ENCODE data around the gene MOSPD3.

The MOSPD3 gene

GRCh38 chr7:100640517-100641440, 28.4 kb downstream of the MOSPD3 start:
- TF ChIP-seq CTCF (IDR thresholded peaks at IDR 0.05): no peak
- no peak overlapping the region for H3K27ac ChIP-seq
- H3K27me3 ChIP-seq: peaks cover 43% of the 10 kb centered on the region

GRCh38 chr7:100641463-100641859, 29.1 kb downstream of the MOSPD3 start, which contains the start of gene TFR2:
TSS of gene TFR2 (minus strand) at chr7:100641552. CDS start at chr7:100641509, 43 bp downstream.
- Histone ChIP-seq H3K4me1 (ENCODE audit: control insufficient read depth in 1 of 2, insufficient read depth in 1 of 2, low read depth in 1 of 2, low read length in 1 of 2) (no peaks in the 10 kb centered on the region), H3K36me3 (no peaks in the 10 kb centered on the region), H3K4me3 (ENCODE audit: low read depth in 1 of 2, low read length in 1 of 2) (no peak within 1 kb of the TSS), H3K27me3 (peaks cover 43% of the 10 kb centered on the region), H3K27ac (no peak within 1 kb of the TSS), H3K9me3 (no peaks in the 10 kb centered on the region)
- no peak for TF ChIP-seq CTCF (IDR thresholded peaks at IDR 0.05)

More at GRCh38 chr7:100640517-100641440, 28.4 kb downstream of the MOSPD3 start:
- Histone ChIP-seq H3K9me3 (no peaks in the 10 kb centered on the region), H3K4me1 (ENCODE audit: control insufficient read depth in 1 of 2, insufficient read depth in 1 of 2, low read depth in 1 of 2, low read length in 1 of 2) (no peaks in the 10 kb centered on the region), H3K36me3 (no peaks in the 10 kb centered on the region), H3K4me3 (ENCODE audit: low read depth in 1 of 2, low read length in 1 of 2) (no peak overlapping the region)

GRCh38 chr7:100641860-100642533, 29.7 kb downstream of the MOSPD3 start:
- Histone ChIP-seq H3K36me3 (no peaks in the 10 kb centered on the region), H3K27me3 (peaks cover 46% of the 10 kb centered on the region), H3K9me3 (no peaks in the 10 kb centered on the region), H3K4me3 (ENCODE audit: low read depth in 1 of 2, low read length in 1 of 2) (no peak overlapping the region), H3K4me1 (ENCODE audit: control insufficient read depth in 1 of 2, insufficient read depth in 1 of 2, low read depth in 1 of 2, low read length in 1 of 2) (no peaks in the 10 kb centered on the region), H3K27ac (no peak overlapping the region)
- TF ChIP-seq CTCF (IDR thresholded peaks at IDR 0.05): no peak

GRCh38 chr7:100642534-100642907, 30.2 kb downstream of the MOSPD3 start:
- Histone ChIP-seq H3K9me3 (no peaks in the 10 kb centered on the region), H3K27me3 (peaks cover 52% of the 10 kb centered on the region), H3K36me3 (no peaks in the 10 kb centered on the region), H3K4me1 (ENCODE audit: control insufficient read depth in 1 of 2, insufficient read depth in 1 of 2, low read depth in 1 of 2, low read length in 1 of 2) (no peaks in the 10 kb centered on the region), H3K4me3 (ENCODE audit: low read depth in 1 of 2, low read length in 1 of 2) (no peak overlapping the region), H3K27ac (no peak overlapping the region)
- TF ChIP-seq CTCF (IDR thresholded peaks at IDR 0.05): no peak

GRCh38 chr7:100649826-100650565, 37.7 kb downstream of the MOSPD3 start:
- Histone ChIP-seq H3K9me3 (no peaks in the 10 kb centered on the region), H3K27me3 (peaks cover 68% of the 10 kb centered on the region), H3K27ac (no peak overlapping the region), H3K36me3 (no peaks in the 10 kb centered on the region), H3K4me1 (ENCODE audit: control insufficient read depth in 1 of 2, insufficient read depth in 1 of 2, low read depth in 1 of 2, low read length in 1 of 2) (no peaks in the 10 kb centered on the region), H3K4me3 (ENCODE audit: low read depth in 1 of 2, low read length in 1 of 2) (no peak overlapping the region)
- no peak for TF ChIP-seq CTCF (IDR thresholded peaks at IDR 0.05)

Data from neutrophil (primary cell).